HL-60 (cell line): Measurements from ENCODE around the gene IRX6.

ENCODE experiments used
- CTCF ChIP-seq: IDR thresholded peaks from one replicate; pipeline ENCODE4 v1.5.1; 2011; ENCODE audit warnings: low read length, control low read depth, inconsistent platforms; ENCODE audit not compliant: insufficient read depth
- SPI1 ChIP-seq: IDR thresholded peaks from 2 replicates; pipeline ENCODE4 v1.6.1; 2012; ENCODE audit warnings: low read depth, mild to moderate bottlenecking, borderline replicate concordance

- TF ChIP-seq CTCF (no peak), SPI1 (no peak)
Observed at GRCh38 chr16:55364811-55365210, 40.8 kb downstream of the IRX6 start.
